HL-60 (cell line): Measurements from ENCODE around the gene FOXO3.

Experiments used
- GABPA ChIP-seq: IDR thresholded peaks from 2 replicates; pipeline ENCODE4 v1.6.1; 2012; ENCODE audit warnings: low read depth
- POLR2AphosphoS5 ChIP-seq: IDR thresholded peaks from 2 replicates; pipeline ENCODE4 v1.6.1; 2012; ENCODE audit warnings: low read depth
- TF ChIP-seq, protein P1 (sequence below): IDR thresholded peaks from one replicate; pipeline ENCODE4 v1.5.1; 2011; ENCODE audit warnings: low read length, control low read depth, inconsistent platforms; ENCODE audit not compliant: insufficient read depth
- TF ChIP-seq, protein P2 (sequence below): IDR thresholded peaks from 2 replicates; pipeline ENCODE4 v1.6.1; 2012; ENCODE audit warnings: low read depth; ENCODE audit not compliant: insufficient replicate concordance

DNA sequence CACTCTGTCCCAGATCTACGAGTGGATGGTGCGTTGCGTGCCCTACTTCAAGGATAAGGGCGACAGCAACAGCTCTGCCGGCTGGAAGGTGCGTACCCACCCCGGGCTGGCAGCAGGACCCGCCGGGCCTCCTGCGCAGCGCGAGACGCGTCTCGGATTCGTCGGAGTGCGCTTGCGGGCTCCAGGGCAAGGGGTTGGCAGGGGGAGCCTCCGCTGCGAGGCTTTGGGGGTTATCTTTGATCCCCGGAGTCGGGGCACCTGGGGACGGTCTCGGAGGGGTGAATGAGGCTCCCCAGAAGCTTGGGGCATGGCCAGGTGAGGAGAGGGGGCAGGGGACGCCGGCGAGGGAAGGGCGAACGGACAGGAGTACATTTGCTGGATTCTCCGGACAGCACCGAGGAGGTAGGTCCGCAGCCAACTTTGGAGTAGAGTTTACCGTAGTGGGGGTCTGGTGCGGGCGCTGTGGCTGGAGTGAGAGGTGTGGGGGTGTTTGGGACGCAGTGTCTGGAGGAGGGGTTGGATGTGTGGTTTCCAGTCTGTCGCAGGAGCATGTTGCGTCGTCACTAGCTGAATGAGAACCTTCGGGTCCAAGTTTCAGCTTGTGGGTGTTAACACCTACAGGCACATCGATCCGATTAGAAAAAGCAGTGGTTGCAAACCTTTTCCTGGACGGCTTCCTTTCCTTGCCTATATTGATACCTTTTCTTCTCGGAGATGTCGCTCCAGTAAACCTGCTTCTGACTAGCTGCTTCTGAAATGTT lies 1.2 kb downstream of the FOXO3 start:
- TF ChIP-seq, protein P1, sequence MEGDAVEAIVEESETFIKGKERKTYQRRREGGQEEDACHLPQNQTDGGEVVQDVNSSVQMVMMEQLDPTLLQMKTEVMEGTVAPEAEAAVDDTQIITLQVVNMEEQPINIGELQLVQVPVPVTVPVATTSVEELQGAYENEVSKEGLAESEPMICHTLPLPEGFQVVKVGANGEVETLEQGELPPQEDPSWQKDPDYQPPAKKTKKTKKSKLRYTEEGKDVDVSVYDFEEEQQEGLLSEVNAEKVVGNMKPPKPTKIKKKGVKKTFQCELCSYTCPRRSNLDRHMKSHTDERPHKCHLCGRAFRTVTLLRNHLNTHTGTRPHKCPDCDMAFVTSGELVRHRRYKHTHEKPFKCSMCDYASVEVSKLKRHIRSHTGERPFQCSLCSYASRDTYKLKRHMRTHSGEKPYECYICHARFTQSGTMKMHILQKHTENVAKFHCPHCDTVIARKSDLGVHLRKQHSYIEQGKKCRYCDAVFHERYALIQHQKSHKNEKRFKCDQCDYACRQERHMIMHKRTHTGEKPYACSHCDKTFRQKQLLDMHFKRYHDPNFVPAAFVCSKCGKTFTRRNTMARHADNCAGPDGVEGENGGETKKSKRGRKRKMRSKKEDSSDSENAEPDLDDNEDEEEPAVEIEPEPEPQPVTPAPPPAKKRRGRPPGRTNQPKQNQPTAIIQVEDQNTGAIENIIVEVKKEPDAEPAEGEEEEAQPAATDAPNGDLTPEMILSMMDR, result no peak
- TF ChIP-seq POLR2AphosphoS5, result no peak
- TF ChIP-seq GABPA, result no peak
- TF ChIP-seq, protein P2, sequence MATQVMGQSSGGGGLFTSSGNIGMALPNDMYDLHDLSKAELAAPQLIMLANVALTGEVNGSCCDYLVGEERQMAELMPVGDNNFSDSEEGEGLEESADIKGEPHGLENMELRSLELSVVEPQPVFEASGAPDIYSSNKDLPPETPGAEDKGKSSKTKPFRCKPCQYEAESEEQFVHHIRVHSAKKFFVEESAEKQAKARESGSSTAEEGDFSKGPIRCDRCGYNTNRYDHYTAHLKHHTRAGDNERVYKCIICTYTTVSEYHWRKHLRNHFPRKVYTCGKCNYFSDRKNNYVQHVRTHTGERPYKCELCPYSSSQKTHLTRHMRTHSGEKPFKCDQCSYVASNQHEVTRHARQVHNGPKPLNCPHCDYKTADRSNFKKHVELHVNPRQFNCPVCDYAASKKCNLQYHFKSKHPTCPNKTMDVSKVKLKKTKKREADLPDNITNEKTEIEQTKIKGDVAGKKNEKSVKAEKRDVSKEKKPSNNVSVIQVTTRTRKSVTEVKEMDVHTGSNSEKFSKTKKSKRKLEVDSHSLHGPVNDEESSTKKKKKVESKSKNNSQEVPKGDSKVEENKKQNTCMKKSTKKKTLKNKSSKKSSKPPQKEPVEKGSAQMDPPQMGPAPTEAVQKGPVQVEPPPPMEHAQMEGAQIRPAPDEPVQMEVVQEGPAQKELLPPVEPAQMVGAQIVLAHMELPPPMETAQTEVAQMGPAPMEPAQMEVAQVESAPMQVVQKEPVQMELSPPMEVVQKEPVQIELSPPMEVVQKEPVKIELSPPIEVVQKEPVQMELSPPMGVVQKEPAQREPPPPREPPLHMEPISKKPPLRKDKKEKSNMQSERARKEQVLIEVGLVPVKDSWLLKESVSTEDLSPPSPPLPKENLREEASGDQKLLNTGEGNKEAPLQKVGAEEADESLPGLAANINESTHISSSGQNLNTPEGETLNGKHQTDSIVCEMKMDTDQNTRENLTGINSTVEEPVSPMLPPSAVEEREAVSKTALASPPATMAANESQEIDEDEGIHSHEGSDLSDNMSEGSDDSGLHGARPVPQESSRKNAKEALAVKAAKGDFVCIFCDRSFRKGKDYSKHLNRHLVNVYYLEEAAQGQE, result no peak
